ENCODE measurements around the gene TRAF7. TPM values are rescaled to one million over a fixed set of nuclear protein-coding genes. Genes with fewer than 3 reads are reported as not detected.
"Not testable (repeated sequence)": the region's sequence is repeated elsewhere in the genome, so short reads cannot be mapped to it uniquely, and the experiment has no call there.

TRAF7 gene
- total RNA-seq, 1 experiment from 2014 or later: 160 TPM

- DNase-seq (ENCODE audit: low read depth, low spot score); POLR2A ChIA-PET; H3K4me2 ChIP-seq (ENCODE audit: low read length); BruUV-seq (replicated peaks); CTCF ChIA-PET; ATAC-seq; intact Hi-C loops (cut with micrococcal nuclease); H3K79me2 ChIP-seq (ENCODE audit: insufficient read depth, low read length); H3K4me3 ChIP-seq (replicated peaks in 1 of 2; ENCODE audit: low read depth in 1 of 2, low read length in 2 of 2); H2AFZ ChIP-seq (ENCODE audit: low read depth, low read length, poor library complexity, severe bottlenecking); H3K27me3 ChIP-seq (ENCODE audit: insufficient read depth, low read length); RAD21 ChIA-PET (ENCODE audit: low non-redundant PET in 1 of 2, low total read pairs in 2 of 2, uncharacterized antibody in 2 of 2, unreplicated experiment in 2 of 2); H3K9me3 ChIP-seq (ENCODE audit: control insufficient read depth in 1 of 2, insufficient read depth in 1 of 2, low read depth in 1 of 2, low read length in 2 of 2); H3K9me2 ChIP-seq (ENCODE audit: insufficient read depth); H3K4me1 ChIP-seq (ENCODE audit: control insufficient read depth in 1 of 2, insufficient read depth in 2 of 2, low read length in 2 of 2); H3K9ac ChIP-seq (ENCODE audit: low read length); H3K36me3 ChIP-seq (ENCODE audit: control insufficient read depth in 1 of 2, insufficient read depth in 2 of 2, low read length in 2 of 2); H3K27ac ChIP-seq (ENCODE audit: low read depth, low read length); H4K20me1 ChIP-seq (ENCODE audit: insufficient read depth): not testable (repeated sequence)
Measured at GRCh38 chr16:2114885-2115590, 40.5 kb upstream of the TRAF7 start.

GRCh38 chr16:2115591-2115973 lies 40.0 kb upstream of the TRAF7 start:
- no peak overlapping the region for H2AFZ ChIP-seq (ENCODE audit: low read depth, low read length, poor library complexity, severe bottlenecking)
- no TSS peak for BruUV-seq (replicated peaks)
- H3K79me2 ChIP-seq (ENCODE audit: insufficient read depth, low read length): peaks cover 4% of the 10 kb centered on the region; the same call in 1 of the 2 replicates
- no peak overlapping the region for H3K27ac ChIP-seq (ENCODE audit: low read depth, low read length)
- ChIA-PET CTCF (no interaction called here), POLR2A (no interaction called here), RAD21 (ENCODE audit: low non-redundant PET in 1 of 2, low total read pairs in 2 of 2, uncharacterized antibody in 2 of 2, unreplicated experiment in 2 of 2) (no interaction called here)
- H3K27me3 ChIP-seq (ENCODE audit: insufficient read depth, low read length): no peaks in the 10 kb centered on the region
- intact Hi-C loops (cut with micrococcal nuclease): no loop called here
- H3K9me3 ChIP-seq (ENCODE audit: control insufficient read depth in 1 of 2, insufficient read depth in 1 of 2, low read depth in 1 of 2, low read length in 2 of 2): no peaks in the 10 kb centered on the region
- H3K36me3 ChIP-seq (ENCODE audit: control insufficient read depth in 1 of 2, insufficient read depth in 2 of 2, low read length in 2 of 2): no peaks in the 10 kb centered on the region; a peak in 1 of 4 replicates
- H3K4me3 ChIP-seq (replicated peaks in 1 of 2; ENCODE audit: low read depth in 1 of 2, low read length in 2 of 2): no peak overlapping the region
- no peaks in the 10 kb centered on the region for H3K9me2 ChIP-seq (ENCODE audit: insufficient read depth)
- H3K9ac ChIP-seq (ENCODE audit: low read length): no peak overlapping the region
- H3K4me2 ChIP-seq (ENCODE audit: low read length): no peak overlapping the region
- ATAC-seq (no peak), DNase-seq (ENCODE audit: low read depth, low spot score) (no peak)
- no peaks in the 10 kb centered on the region for H3K4me1 ChIP-seq (ENCODE audit: control insufficient read depth in 1 of 2, insufficient read depth in 2 of 2, low read length in 2 of 2)
- no peaks in the 10 kb centered on the region for H4K20me1 ChIP-seq (ENCODE audit: insufficient read depth)
- no peak for TF ChIP-seq SIN3A (IDR thresholded peaks at IDR 0.05; ENCODE audit: low read depth)
- no peak for TF ChIP-seq EZH2 (IDR thresholded peaks at IDR 0.05)
- no peak for TF ChIP-seq SRF (IDR thresholded peaks at IDR 0.05; ENCODE audit: low read depth)
- no peak for TF ChIP-seq MAX (IDR thresholded peaks at IDR 0.05)
- TF ChIP-seq REST (IDR thresholded peaks at IDR 0.05; ENCODE audit: low read depth): no peak
- no peak for TF ChIP-seq TCF7L2 (IDR thresholded peaks at IDR 0.05; ENCODE audit: borderline replicate concordance, extremely low read depth, insufficient read depth, insufficient read length)
- TF ChIP-seq CBX3 (IDR thresholded peaks at IDR 0.05; ENCODE audit: low read depth): no peak
- no peak for TF ChIP-seq CEBPB (IDR thresholded peaks at IDR 0.05; ENCODE audit: low read depth)
- no peak for TF ChIP-seq FOSL1 (IDR thresholded peaks at IDR 0.05; ENCODE audit: low read depth)
- no peak for TF ChIP-seq EGR1 (IDR thresholded peaks at IDR 0.05; ENCODE audit: low read depth)
- TF ChIP-seq ZFX (IDR thresholded peaks at IDR 0.05): no peak
- no peak for TF ChIP-seq YY1 (IDR thresholded peaks at IDR 0.05; ENCODE audit: extremely low read depth, insufficient replicate concordance, low read depth, low read length)
- no peak for TF ChIP-seq ELF1 (IDR thresholded peaks at IDR 0.05; ENCODE audit: borderline replicate concordance, low read depth)
- no peak for TF ChIP-seq ATF3 (IDR thresholded peaks at IDR 0.05)
- no peak for TF ChIP-seq EZH2phosphoT487 (IDR thresholded peaks at IDR 0.05; ENCODE audit: borderline replicate concordance)
- no peak for TF ChIP-seq ZBTB33 (IDR thresholded peaks at IDR 0.05; ENCODE audit: extremely low read depth, insufficient replicate concordance, low read length)
